Mononuclear cell (primary cell): ENCODE results near the gene CELA2A. TPM values are rescaled to one million over a fixed set of nuclear protein-coding genes. Genes with fewer than 3 reads are reported as not detected.
"Not testable (repeated sequence)": the region's sequence is repeated elsewhere in the genome, so short reads cannot be mapped to it uniquely, and the experiment has no call there.

ENCODE experiments used
- H3K27me3 ChIP-seq: 2 replicates; pipeline ENCODE4 v1.6.0; 2011; ENCODE audit warnings: low read length, control low read depth; ENCODE audit not compliant: insufficient read depth
- H3K4me1 ChIP-seq: 2 replicates; pipeline ENCODE4 v1.5.1; 2011; ENCODE audit warnings: mild to moderate bottlenecking, low read length, control low read depth; ENCODE audit not compliant: insufficient read depth
- H3K4me3 ChIP-seq: 2 replicates; pipeline ENCODE4 v1.5.1; 2011; ENCODE audit warnings: mild to moderate bottlenecking, low read length, moderate library complexity
- H3K9me3 ChIP-seq: 2 replicates; pipeline ENCODE4 v1.5.1; 2011; ENCODE audit warnings: low read depth, mild to moderate bottlenecking, control low read depth, low read length
- total RNA-seq: library from RNA; depleted of rRNA; stranded (reverse); fragments of >200 nt; gene quantifications from one replicate; pipeline ENCODE4 v1.2.3, GENCODE V29; 2012

Gene CELA2A
- total RNA-seq, 1 donor = not detected

GRCh38 chr1:15463926-15464322, 7.4 kb downstream of the CELA2A start:
- H3K27me3 ChIP-seq, H3K4me1 ChIP-seq, H3K9me3 ChIP-seq, H3K4me3 ChIP-seq: not testable (repeated sequence)

- H3K9me3 ChIP-seq = no peaks in the 10 kb centered on the region
- H3K27me3 ChIP-seq = no peaks in the 10 kb centered on the region
- no peak overlapping the region for H3K4me3 ChIP-seq
- H3K4me1 ChIP-seq = peaks cover 4% of the 10 kb centered on the region
Observed at GRCh38 chr1:15465674-15466073, 9.1 kb downstream of the CELA2A start.

DNA sequence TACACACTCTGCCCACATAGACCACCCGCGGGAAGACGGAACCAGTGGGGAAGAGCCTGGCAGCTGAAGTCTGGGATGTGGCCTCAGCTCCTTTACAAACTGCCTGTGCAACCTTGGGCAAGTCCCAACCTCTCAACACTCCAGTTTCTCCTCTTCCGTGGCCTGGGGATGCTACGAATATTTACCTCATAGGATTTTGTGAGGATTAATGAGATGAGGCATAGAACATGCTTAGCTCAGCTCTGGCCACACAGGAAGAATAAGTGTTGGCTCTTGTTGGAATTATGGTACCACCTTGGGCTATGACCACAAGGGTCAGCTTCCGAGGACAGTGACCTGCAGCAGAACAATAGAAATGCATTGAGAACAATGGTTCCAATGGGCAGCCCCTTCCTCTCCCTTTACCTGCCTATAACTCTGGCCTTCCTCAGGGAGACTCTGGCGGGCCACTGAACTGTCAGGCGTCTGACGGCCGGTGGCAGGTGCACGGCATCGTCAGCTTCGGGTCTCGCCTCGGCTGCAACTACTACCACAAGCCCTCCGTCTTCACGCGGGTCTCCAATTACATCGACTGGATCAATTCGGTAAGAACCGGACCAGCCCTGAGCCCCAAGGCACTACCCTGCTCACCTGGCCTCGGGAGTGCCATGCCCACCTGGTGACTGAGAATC, 10.6 kb downstream of the CELA2A start:
- H3K9me3 ChIP-seq, H3K27me3 ChIP-seq, H3K4me3 ChIP-seq, H3K4me1 ChIP-seq: not testable (repeated sequence)

DNA sequence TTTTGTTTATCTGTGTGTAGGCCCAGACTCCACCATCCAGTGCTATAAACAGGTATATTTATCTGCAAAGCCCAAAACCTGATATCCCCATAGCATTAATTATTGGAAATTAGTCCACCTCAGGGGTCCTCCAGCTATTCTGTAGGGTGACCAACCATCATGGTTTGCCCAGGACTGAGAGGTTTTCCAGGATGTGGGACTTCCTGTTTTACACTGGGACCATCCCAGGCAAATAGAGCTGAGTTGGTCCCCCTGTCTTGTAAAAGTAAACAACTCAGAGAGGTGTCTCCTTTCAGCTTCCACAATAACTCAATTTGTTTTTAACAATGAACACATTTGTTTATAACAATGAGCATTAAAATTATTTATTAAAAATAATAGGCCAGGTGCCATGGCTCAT, 11.6 kb downstream of the CELA2A start:
- Histone ChIP-seq H3K9me3 (no peaks in the 10 kb centered on the region), H3K4me1 (peaks cover 4% of the 10 kb centered on the region), H3K4me3 (no peak overlapping the region), H3K27me3 (no peaks in the 10 kb centered on the region)

GRCh38 chr1:15469361-15469760, 12.8 kb downstream of the CELA2A start:
- no peak overlapping the region for H3K4me3 ChIP-seq
- H3K9me3 ChIP-seq = no peaks in the 10 kb centered on the region
- H3K4me1 ChIP-seq = peaks cover 4% of the 10 kb centered on the region
- no peaks in the 10 kb centered on the region for H3K27me3 ChIP-seq

DNA sequence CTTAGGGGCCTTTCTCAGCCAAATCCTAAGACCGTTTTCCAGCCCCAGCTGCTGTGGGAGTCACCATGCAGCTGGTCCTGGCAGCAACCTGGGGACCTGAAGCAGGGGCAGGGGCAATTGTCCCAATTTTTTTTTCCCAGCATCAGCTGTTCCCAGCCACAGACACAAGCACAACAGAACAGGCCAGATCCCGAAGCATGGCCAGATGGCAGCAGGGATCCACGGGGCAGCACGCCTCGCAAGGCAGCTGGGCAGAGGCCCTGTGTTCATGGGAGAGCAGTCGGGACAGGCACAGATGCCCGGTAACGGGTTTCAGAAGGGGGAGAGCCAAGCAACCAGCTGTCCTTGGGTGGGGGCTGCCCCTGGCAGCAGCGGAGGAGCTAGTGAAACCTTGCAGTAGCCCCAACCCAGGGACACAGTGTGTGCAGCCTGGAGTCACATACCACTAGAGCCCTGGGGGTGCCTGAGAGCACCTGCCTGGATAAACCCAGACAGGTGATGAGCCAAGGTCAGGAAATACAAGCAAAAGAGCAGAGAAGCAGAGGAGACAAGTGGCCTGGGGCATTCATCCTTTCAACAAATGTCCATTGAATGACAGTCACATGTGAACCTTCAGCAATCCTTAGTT, 13.4 kb downstream of the CELA2A start:
- not testable (repeated sequence) for H3K4me3 ChIP-seq, H3K4me1 ChIP-seq, H3K9me3 ChIP-seq, H3K27me3 ChIP-seq

GRCh38 chr1:15471067-15471466, 14.5 kb downstream of the CELA2A start:
- not testable (repeated sequence) for H3K4me1 ChIP-seq, H3K27me3 ChIP-seq, H3K9me3 ChIP-seq, H3K4me3 ChIP-seq

- not testable (repeated sequence) for H3K4me1 ChIP-seq, H3K27me3 ChIP-seq, H3K4me3 ChIP-seq, H3K9me3 ChIP-seq
Observed at GRCh38 chr1:15471723-15472122, 15.2 kb downstream of the CELA2A start.

DNA sequence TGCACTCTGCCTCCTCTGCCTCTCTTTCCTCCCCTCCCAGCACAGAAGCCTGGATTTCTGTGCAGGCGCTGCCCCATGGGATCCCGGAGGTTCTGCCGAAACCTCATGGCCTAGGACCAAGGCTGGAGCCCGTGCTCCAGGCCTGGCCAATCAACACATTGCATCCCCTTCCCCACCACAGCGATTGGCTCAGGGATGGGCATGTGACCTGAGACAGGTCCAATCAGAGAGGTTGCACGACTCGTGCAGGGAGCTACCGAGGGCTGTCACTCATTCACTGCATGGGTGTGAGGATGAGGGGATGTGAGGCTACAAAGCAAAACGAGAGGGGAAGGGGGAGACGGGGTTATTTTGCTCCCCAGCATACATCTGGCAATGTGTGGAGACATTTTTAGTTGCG, 16.1 kb downstream of the CELA2A start:
- Histone ChIP-seq H3K9me3 (no peaks in the 10 kb centered on the region), H3K4me1 (no peaks in the 10 kb centered on the region), H3K27me3 (no peaks in the 10 kb centered on the region), H3K4me3 (no peak overlapping the region)

DNA sequence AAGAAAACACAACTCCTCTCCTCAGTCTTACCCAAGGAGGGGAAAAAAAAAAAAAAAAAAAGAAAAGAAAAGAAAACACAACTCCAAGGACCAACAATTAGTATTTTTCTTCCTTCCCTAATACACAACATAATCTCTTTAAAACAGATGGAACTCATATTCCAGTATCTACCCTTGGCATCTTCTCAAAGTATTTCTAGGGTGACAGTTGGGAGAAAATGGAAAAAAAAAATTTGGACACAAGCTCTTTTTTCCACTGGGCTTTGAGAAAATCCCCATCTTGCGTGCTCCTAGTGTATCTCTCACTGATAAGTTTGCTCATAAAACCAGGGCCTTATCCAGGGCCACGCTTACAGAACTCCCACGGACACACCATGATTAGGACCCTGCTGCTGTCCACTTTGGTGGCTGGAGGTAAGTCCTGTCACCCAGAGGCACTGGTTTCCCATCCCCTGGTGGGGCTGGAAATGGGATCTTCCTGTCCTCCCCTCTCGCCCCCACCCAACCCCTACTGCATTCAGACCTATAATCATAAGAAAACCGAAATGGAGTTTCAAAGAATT, 19.3 kb downstream of the CELA2A start, which contains the start of gene CELA2B:
CELA2B (plus strand) TSS at position 353 of the 563 bp plus-strand sequence; CDS start at position 375, 22 bp downstream.
- no peaks in the 10 kb centered on the region for H3K9me3 ChIP-seq
- H3K4me3 ChIP-seq = no peak within 1 kb of the TSS
- H3K4me1 ChIP-seq = no peaks in the 10 kb centered on the region
- H3K27me3 ChIP-seq = no peaks in the 10 kb centered on the region

DNA sequence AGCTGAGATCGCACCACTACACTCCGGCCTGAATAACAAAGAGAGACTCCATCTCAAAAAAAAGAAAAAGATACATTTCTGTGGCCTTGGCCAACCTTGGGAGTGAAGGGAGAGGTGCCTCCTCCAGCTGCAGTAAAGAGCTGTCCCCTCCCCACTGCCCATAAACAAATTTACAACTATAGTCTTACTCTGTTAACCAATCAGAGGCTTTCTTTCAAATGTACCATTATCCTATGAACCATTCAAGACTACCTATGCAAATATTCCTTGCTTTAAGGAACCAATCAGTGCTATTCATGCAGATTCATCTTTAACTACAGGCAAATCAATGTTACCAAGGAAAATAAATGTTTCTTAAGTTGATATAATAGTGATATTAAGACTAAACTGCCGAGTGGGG, 20.4 kb downstream of the CELA2A start:
- H3K4me1 ChIP-seq = no peaks in the 10 kb centered on the region
- H3K9me3 ChIP-seq = no peaks in the 10 kb centered on the region
- no peaks in the 10 kb centered on the region for H3K27me3 ChIP-seq
- H3K4me3 ChIP-seq = no peak overlapping the region

DNA sequence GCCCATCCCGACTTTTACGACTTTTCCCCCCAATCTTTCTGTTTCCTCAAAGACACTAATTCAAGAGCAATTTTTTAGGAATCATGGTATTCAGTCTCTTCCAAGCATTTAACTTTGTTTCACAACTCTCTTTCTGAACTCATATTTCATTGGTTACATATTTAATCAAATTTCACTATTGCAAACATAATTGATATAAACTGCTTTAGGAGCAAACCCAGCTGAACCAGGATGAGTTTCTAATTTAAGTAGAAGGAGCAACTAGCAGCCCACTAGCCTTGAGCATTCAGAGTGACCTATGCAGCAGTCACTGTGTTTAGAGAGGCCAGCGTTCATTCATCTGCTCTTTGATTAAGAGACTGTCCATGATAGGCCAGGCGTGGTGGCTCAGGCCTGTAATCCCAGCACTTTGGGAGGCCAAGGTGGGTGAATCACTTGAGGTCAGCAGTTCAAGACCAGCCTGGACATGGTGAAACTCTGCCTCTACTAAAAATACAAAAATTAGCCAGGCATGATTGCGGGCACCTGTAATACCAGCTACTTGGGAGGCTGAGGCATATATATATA, 21.2 kb downstream of the CELA2A start:
- Histone ChIP-seq H3K4me1 (no peaks in the 10 kb centered on the region), H3K27me3 (no peaks in the 10 kb centered on the region), H3K4me3 (no peak overlapping the region), H3K9me3 (no peaks in the 10 kb centered on the region)

- Histone ChIP-seq H3K27me3 (no peaks in the 10 kb centered on the region), H3K9me3 (no peaks in the 10 kb centered on the region), H3K4me3 (no peak overlapping the region), H3K4me1 (no peaks in the 10 kb centered on the region)
Observed at GRCh38 chr1:15479654-15480347, 23.3 kb downstream of the CELA2A start.

- H3K9me3 ChIP-seq, H3K27me3 ChIP-seq, H3K4me1 ChIP-seq, H3K4me3 ChIP-seq: not testable (repeated sequence)
Observed at GRCh38 chr1:15482455-15482854, 25.9 kb downstream of the CELA2A start.

DNA sequence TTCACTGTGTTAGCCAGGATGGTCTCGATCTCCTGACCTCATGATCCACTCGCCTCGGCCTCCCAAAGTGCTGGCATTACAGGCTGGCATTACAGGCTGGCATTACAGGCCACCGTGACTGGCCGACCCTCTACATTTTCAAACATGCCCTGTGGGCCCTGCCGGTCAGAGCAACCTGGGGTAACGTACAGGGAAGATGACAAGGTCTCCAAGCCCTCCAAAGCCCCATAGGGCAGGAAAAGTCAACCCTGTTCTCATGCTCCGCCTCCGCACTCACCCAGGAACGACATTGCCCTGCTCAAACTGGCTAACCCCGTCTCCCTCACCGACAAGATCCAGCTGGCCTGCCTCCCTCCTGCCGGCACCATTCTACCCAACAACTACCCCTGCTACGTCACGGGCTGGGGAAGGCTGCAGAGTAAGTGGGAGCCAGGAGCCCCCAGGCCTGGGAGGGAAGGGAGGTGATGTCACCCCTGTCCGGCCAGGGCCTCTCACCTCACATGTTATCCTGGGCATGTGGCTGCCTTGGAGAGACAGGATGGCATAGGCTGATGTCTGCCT, 26.5 kb downstream of the CELA2A start:
- not testable (repeated sequence) for H3K9me3 ChIP-seq, H3K27me3 ChIP-seq, H3K4me1 ChIP-seq, H3K4me3 ChIP-seq
